Osteocyte (in vitro differentiated cells): ENCODE data around the gene RTP5. TPM values are rescaled to one million over a fixed set of nuclear protein-coding genes. Genes with fewer than 3 reads are reported as not detected.
"Not testable (repeated sequence)": the region's sequence is repeated elsewhere in the genome, so short reads cannot be mapped to it uniquely, and the experiment has no call there.

Experiments
- DNase-seq: peaks from one replicate; pipeline ENCODE4 v3.0.0; 2021; ENCODE audit warnings: mixed read lengths; ENCODE audit not compliant: unreplicated experiment; ENCODE audit errors: extremely low spot score
- H3K27ac Mint-ChIP-seq: one replicate; pipeline ENCODE4 v1.8.0; 2021; ENCODE audit warnings: mild to moderate bottlenecking, mixed read lengths; ENCODE audit not compliant: unreplicated experiment
- H3K27me3 Mint-ChIP-seq: one replicate; pipeline ENCODE4 v1.8.0; 2021; ENCODE audit warnings: mixed read lengths; ENCODE audit not compliant: unreplicated experiment
- H3K36me3 Mint-ChIP-seq: one replicate; pipeline ENCODE4 v1.8.0; 2021; ENCODE audit warnings: mixed read lengths; ENCODE audit not compliant: unreplicated experiment
- H3K4me1 Mint-ChIP-seq: one replicate; pipeline ENCODE4 v1.8.0; 2021; ENCODE audit warnings: mixed read lengths; ENCODE audit not compliant: unreplicated experiment
- H3K4me3 Mint-ChIP-seq: one replicate; pipeline ENCODE4 v1.8.0; 2021; ENCODE audit warnings: mild to moderate bottlenecking, moderate library complexity, mixed read lengths; ENCODE audit not compliant: unreplicated experiment
- H3K9me3 Mint-ChIP-seq: one replicate; pipeline ENCODE4 v1.8.0; 2021; ENCODE audit warnings: mixed read lengths; ENCODE audit not compliant: unreplicated experiment
- total RNA-seq: library from RNA; stranded (reverse); gene quantifications from 2 replicates; pipeline ENCODE4 v1.2.1, GENCODE V29; 2021
- TF ChIP-seq, protein P1 (sequence below): fragments of 200-600 bp; sonication (generic); IDR thresholded peaks from 2 replicates; pipeline ENCODE4 v1.5.0; 2021; ENCODE audit warnings: antibody characterized with exemption, mild to moderate bottlenecking, moderate library complexity

RTP5 gene
- total RNA-seq, 1 donor from 2014 or later, result not detected

DNA sequence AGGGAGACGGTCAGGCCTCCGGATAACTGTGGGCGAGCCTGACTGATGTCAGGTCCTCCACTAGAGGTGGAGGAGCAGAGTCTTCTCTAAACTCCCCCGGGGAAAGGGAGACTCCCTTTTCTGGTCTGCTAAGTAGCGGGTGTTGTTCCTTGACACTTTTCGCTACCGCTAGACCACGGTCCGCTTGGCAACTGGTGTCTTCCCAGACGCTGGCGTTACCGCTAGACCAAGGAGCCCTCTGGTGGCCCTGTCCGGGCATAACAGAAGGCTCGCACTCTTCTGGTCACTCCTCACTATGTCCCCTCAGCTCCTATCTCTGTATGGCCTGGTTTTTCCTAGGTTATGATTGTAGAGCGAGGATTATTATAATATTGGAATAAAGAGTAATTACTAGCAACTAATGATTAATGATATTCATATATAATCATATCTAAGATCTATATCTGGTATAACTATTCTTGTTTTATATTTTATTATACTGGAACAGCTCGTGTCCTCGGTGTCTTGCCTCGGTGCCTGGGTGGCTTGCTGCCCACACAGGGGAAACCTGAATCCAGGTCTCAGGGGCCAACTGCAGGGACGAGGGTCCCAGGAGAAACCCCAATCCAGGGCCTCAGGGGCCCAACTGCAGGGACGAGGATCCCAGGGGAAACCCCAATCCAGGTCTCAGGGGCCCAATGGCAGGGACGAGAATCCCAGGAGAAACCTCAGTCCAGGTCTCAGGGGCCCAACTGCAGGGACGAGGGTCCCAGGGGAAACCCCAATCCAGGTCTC is 6.4 kb downstream of the RTP5 start:
- not testable (repeated sequence) for H3K27me3 Mint-ChIP-seq, H3K9me3 Mint-ChIP-seq, H3K4me3 Mint-ChIP-seq, H3K36me3 Mint-ChIP-seq, H3K27ac Mint-ChIP-seq, DNase-seq, H3K4me1 Mint-ChIP-seq
- TF ChIP-seq, protein P1, sequence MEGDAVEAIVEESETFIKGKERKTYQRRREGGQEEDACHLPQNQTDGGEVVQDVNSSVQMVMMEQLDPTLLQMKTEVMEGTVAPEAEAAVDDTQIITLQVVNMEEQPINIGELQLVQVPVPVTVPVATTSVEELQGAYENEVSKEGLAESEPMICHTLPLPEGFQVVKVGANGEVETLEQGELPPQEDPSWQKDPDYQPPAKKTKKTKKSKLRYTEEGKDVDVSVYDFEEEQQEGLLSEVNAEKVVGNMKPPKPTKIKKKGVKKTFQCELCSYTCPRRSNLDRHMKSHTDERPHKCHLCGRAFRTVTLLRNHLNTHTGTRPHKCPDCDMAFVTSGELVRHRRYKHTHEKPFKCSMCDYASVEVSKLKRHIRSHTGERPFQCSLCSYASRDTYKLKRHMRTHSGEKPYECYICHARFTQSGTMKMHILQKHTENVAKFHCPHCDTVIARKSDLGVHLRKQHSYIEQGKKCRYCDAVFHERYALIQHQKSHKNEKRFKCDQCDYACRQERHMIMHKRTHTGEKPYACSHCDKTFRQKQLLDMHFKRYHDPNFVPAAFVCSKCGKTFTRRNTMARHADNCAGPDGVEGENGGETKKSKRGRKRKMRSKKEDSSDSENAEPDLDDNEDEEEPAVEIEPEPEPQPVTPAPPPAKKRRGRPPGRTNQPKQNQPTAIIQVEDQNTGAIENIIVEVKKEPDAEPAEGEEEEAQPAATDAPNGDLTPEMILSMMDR, result peak; percentile 47

DNA sequence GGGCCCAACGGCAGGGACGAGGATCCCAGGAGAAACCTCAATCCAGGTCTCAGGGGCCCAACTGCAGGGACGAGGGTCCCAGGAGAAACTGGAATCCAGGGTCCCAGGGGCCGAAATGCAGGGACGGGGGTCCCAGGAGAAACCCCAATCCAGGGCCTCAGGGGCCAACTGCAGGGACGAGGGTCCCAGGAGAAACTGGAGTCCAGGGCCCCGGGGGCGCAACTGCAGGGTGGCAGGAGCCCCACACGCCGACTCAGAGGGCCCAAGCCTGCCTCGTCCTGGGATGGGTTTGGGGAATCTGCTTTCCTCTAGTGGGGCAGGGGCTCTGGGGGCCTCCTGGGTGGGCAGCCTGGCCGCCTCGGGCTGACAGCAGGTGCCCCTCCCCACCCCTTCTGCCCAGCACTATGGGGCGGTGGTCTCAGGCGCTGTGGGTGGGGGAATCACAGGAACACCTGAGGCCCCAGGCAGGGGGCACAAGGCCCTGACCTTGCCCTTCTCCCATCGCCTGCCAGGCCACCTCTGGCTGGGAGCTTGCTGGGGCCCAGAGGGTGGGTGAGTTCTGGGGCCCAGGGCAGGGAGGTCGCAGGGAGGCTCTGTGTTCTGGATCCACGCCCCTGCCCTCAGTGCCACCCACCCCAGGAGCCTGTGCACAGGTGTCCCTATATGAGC is 7.1 kb downstream of the RTP5 start:
- H3K9me3 Mint-ChIP-seq, result no peaks in the 10 kb centered on the region
- DNase-seq, result no peak
- no peaks in the 10 kb centered on the region for H3K36me3 Mint-ChIP-seq
- no peaks in the 10 kb centered on the region for H3K27me3 Mint-ChIP-seq
- no peak overlapping the region for H3K27ac Mint-ChIP-seq
- H3K4me3 Mint-ChIP-seq, result no peak overlapping the region
- H3K4me1 Mint-ChIP-seq, result peaks cover 5% of the 10 kb centered on the region
- TF ChIP-seq, protein P1, result no peak

DNA sequence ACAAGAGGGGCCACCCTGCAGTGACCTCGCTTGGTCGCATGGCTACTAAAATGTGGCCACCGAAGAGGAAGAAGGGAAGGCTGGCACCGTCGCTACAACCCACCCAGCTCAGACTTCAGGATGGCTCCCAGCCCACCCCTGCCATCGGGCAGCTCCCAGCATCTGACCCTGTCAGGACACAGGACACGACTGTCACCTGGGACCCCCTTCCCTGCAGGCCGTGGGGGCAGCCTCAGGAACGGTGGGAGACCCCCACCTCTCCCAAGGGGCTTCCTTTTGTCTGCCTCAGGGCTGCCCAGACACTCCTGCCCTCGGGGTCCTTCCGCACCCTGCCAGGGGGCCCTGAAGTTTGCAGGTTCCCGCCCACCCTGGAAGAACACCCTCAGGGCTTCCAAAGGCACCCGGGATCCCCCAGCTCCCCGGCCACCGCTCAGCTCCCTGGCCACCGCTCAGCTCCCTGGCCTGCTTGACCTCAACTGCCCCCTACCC is 7.7 kb downstream of the RTP5 start:
- no peaks in the 10 kb centered on the region for H3K27me3 Mint-ChIP-seq
- H3K36me3 Mint-ChIP-seq, result no peaks in the 10 kb centered on the region
- no peak for DNase-seq
- H3K4me3 Mint-ChIP-seq, result no peak overlapping the region
- peaks cover 8% of the 10 kb centered on the region for H3K4me1 Mint-ChIP-seq
- TF ChIP-seq, protein P1, result no peak
- H3K27ac Mint-ChIP-seq, result no peak overlapping the region
- H3K9me3 Mint-ChIP-seq, result no peaks in the 10 kb centered on the region

DNA sequence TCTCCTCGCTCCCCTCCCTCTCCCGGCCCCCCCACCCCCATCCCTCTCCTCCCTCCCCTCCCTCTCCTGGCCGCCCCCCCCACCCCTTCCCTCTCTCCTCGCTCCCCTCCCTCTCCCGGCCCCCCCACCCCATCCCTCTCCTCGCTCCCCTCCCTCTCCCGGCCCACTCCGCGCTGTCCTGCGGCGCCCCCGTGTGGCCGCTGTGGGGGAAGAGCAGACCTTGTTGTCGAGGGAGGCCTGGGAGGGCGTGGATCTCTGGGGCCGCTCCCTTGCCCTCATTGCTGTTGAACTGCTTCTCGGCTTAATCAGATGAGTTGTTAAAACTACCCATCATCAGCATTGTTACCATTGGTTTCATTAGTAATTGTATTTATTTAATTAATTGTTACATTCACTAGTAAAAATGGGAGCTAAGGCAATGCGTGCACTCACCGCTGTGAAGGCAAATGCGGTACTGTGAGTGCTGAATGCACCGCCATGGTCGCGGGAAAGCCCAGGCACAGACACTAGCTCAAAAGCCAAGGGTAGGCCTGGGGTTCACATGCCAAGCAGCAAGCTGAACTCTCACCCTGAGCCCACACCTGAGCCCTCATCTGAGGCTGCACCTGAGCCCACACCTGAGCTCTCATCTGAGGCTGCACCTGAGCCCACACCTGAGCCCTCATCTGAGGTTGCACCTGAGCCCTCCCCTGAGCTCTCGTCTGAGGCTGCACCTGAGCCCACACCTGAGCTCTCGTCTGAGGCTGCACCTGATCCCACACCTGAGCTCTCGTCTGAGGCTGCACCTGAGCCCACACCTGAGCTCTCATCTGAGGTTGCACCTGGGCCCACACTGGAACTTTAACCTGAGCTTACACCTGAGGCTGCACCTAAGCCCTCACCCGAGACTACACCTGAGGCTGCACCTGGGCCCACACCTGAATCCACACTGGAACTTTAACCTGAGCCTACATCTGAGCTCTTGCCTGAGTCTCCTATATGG is 8.8 kb downstream of the RTP5 start:
- Mint-ChIP-seq H3K9me3 (no peaks in the 10 kb centered on the region), H3K27ac (no peak overlapping the region), H3K4me1 (peaks cover 18% of the 10 kb centered on the region), H3K27me3 (no peaks in the 10 kb centered on the region), H3K36me3 (no peaks in the 10 kb centered on the region), H3K4me3 (no peak overlapping the region)
- DNase-seq, result no peak
- TF ChIP-seq, protein P1, result peak; percentile 67
